Measurements from ENCODE around the gene CELF2.

The CELF2 gene

DNA sequence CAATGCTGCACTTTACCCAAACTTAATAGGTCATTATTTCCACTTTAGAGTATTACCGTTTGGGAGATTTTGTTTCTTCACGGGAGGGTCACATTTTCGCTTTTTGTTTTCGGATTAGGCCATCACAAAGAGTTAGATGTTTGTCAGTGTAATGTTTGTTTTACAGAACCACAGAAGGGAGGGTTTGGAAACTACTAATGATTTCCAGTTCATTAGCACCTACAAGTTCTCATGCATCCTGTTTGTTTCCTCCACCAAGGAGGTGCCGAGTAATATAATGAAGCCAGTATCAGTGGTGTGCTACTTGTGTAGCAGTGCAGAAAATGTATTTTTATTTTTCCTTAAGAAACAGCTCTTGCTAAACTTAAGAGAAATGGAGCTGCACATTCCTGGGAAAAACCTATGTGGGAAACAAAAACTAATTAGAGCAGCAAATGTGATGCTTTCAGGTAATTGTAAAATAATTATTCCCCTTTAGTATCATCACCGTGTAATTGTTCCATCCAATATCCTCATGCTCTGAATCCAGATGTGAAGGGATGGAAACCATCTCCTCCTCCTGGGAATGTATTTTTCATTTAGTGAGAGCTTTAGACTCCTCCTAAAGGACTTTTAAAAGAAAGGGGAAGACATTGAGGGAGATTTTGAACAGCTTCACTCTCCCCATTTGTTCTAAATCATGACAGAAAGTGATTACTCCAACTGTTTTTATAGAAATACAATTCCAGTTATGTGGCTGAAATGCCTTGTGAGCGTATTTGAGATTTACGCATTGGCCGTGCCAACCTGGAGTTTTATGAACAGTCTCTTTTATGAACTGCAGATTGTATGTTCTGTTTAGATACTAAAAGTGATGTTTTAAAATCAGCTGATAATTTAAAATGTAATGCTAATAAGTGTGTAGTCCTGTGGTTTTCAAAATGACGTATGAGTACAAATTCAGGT, 5.6 kb downstream of the CELF2 start:
- DNase-seq = no peak

DNA sequence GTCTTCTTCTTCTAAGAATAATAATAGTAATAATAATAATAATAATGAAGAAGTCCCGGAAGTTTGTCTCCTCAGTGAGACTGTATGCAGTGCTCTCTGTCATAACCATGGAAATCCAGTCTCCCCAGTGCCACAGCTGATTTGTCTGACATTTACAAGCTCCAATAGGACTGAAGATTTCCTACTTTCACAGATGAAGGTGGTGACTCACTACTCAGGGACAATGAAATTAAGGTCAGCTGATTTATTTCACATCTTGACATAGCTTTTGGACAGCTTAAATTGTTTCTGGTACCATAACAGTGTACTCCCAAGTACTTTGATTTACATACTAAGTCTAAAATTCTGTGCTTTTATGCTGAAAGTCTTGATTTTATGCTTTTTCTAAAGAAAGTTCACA, 6.9 kb downstream of the CELF2 start:
- no peak for DNase-seq

DNA sequence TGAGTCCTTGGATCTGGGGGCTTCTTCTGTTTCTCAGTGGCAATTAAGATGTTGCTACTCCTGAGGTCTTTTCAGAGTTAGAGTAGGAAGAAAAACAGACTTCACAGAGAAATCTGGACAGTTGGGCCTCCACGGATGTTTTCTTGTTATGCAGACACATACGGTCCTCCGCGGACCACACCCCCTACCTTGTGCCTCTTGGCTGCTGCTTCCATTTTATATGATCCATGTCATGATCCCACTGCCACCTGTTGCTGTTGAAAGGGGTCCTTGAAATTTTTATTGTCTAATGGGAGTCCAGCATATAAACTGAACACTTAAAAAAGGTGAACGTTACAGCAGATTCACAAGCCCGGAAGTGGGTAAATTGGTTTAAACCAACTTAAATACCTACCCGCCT, 8.3 kb downstream of the CELF2 start:
- no peak for DNase-seq

DNA sequence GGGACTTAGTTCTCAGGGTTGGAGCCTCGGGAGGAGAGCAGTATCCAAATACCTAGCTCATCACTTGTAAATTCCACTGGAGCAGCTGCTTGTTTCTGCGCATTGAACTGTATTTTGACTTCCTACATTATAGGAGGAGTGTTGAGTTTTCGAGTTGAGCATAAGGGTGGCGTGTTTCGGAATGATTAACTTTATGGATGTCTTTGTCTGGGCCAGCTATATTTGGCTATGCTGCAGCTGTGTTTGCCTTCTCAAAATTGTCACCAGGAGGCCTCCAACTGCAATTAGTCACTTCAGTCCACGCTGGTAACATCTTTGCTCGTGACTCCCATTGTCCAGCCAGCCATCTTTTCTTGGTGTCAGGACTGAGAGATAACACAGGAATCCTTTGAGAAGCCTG, 9.1 kb downstream of the CELF2 start:
- no peak for DNase-seq

DNA sequence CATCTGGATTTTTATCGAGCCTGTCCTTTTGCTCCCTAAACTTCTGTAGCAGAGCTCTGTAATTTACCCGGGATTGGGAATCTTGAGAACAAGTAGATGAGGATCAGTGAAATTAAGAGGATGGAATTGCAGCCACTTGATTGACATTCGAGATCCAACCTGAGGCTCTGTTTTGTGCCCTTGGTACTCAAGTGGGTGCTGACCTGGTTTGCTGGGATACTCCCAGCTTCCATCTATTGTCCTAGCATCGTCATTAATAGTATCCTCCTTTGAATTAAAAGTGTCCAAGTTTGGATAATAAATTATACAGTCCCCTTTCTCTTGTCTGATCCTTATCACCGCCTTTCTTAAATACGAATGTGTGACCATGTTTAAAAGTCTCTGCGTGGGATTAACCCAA, 17.1 kb downstream of the CELF2 start:
- DNase-seq = no peak

DNA sequence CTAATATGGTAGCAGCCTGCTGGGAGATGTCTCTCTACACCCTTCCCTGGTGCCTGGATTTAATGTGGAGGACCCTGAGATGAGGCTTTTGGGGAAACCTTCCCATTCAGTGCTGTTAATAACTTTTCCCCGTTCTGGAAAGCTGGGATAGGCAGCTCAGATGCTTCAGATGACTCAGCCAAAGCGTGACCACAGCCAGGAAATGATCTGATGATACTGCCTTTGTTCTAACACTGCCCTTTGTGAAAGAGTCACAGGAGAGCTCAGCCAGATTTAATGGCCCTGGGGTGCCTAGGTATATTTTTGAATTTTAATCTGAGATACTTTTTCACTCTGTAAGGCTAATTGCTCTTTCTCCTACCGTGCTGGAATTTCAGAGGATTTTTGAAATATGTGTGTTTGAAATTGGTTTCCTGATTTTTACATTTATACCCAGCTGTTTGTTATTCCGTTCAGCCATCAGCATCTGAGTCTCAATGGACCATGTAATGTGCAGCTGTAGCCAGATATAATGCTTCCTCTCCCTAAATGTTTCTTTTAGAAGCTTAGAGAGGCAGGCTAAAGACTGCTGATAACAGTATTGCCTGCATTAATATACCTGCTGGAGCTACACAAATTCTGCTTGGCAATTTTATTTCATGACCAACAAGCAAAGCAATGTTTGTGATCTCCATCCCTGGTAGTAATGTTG, 17.8 kb downstream of the CELF2 start:
- no peak for DNase-seq

DNA sequence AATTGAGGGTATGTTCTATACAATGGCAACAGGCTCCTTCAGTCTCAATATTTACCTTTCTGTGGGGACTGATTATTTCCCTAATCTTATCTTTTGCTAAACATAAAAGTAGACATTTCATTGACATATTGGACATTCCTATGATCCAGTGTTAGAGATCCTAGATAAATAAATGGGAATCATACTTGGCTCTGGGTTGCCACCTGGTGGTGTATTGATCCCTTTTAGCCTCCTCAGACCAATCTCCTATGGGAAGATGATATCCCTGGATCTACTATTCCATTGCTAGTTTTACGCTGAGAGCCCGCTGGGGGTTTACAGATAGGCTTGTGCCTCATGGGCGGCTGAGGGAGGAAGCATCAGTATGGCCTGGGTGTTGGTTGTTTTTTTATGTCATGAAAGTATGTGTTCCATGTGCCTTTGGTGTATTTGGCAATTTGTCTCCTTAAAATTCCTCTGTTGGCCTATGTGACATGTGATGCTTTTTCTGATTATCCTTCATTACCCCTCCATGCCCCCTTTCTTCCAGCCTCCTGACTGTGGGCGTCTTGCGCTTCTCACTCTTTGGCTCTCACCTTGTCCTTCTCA, 18.8 kb downstream of the CELF2 start:
- DNase-seq = no peak

DNA sequence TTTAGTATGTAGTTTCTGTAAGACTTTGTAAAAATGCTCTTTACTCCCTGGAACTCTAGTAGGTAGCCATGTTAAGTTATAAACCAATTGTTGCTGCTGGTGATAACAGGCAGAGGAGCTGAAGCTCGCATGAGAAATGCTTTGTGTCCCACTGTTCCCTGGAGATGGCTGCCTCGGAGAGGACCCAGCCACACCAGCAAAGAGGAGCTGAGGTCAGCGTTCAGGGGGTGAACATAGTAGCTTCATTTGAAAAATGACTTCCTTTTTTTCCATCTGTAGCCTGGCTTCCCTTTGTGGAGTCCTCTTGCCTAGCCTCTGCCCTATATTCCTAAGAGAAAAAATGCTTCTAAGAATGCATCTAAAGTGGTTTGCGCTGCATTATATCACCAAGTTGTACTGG, 20.3 kb downstream of the CELF2 start:
- DNase-seq = no peak

DNA sequence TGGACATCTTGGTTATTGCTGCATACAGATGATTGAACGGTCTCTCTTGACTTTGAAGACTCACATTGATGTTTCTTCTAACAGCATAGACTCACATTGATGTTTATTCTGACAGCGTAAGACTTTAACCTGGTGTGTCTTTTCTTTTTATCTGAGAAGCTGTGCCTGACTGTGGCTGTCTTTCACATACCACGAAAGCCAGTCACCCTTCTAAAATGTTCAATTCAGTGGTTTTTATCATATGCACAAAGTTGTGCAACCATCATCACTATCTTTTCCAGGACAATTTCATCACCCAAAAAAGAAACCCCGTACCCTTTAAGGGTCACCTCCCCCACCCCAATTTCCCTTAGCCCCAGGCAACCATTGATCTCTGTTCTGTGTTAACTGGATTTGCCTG, 24.7 kb downstream of the CELF2 start:
- no peak for DNase-seq

DNA sequence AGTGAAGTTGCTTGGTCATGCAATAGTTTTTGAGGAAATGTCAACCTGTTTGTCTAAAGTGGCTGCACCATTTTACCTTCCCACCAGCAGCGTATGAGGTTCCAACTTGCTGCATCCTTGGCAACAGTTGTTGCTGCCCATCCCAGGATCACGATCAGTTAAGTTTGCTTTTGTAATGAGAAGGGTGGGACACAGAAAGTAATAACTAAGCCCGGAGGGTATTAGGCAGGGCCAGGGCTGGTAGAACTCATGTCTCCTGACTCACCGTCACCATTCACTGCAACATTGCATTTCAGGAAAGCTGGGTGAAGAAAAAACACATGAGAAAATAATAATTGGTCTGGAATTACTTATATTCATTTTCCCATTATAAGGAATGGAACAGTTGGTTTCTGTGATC, 25.4 kb downstream of the CELF2 start:
- no peak for DNase-seq

DNA sequence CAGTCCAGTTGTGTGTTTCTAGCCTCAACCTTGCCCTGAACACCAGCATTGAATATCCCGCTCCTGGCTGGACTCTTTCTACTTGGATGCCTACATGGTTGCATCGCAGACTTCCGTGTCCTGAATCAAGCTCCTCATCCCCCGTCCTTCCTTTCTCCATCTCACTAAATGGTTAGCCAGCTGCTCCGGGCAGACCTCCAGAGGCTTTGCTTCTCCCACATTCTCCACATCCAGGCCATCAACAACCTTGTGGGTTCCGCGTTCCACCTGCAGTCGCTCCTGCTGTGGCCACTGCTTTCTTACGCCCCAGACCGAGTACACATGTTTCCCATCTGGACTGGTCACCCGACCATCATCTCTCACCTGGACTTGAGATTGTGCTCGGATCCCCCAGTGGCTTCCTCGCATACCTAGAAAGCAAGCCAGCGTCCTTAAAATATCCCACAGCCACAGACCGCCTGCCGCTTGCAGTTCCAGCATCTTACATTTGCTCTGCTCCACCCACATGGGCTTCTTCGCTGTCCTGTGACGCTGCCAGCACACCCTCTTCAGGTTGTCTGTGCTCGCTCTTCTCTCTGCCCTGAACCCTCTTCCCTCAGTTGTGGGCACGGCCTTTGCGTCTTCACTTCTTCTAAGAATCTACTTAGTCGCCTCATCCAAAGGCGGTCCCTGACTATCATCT, 25.9 kb downstream of the CELF2 start:
- DNase-seq = no peak

DNA sequence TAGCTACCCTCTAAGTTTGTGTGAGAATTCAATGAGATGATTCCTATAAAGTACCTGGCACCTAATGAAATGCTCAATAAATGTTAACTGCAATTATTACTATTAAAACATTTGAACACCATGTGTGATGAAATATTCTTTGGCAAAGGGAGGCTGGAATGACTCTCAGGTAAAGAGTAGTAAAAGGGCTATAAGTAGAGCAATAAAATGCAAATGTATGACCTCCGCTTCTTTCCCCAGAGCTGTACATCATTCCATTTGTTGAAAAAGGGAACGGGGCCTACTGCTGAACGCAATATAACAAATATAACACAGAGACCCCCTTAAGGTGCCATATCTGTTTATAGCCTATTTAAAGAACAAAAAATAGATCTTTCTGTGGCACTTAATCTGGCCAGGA, 27.8 kb downstream of the CELF2 start:
- DNase-seq = no peak

DNA sequence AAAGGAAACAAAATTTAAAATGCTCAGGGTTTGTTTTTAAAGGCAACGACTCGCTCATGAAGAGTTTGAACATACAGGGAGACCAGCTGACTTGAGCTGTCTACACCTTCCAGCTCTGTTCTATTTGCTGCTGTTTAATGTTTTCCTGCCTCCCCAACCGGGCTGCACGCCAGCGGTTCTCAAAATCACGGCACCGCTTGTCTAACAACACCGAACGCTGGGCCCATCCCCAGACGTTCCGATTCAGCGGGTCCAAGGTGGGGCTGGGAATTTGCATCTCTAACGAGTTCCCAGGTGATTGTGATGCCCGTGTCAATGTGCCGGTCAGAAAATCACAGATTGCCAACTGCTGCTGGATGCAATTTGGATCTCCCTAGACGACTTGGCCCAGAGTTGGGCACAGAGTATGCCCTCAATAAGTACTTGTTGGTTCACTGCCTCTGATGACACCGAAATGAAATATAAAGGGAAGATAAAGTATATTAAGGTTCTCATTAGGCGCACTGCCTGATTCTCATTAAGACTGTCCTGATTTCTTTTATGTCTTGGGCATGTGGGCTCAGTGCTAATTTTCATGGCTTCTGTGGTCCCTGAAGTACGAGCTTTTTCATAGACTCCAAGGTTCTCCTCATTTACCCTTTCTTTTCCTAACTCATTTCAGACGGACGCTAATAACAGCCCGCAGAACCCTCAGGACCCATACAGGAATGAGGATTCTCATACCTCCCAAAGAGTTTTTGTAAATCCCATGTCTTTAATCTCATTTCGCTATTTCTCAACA, 28.5 kb downstream of the CELF2 start:
- no peak for DNase-seq

DNA sequence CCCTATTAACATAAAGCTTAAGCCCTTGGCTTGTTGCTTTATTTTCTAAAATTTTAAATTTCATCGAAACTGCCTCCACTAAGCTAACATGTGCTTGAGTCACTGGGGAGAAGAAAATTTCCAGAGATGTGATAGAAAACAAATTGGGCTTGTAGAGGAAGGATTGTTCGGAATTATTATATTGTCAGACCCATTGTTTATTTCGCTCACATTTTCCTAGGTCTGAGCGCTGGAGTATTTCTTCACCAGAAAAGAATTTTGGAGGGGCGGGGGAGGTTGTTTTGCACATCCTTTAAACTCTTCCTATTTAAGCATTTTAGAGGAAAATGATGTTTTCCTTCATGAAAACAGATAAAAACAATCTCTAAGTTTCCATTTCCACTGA, 29.1 kb downstream of the CELF2 start:
- DNase-seq = no peak

DNA sequence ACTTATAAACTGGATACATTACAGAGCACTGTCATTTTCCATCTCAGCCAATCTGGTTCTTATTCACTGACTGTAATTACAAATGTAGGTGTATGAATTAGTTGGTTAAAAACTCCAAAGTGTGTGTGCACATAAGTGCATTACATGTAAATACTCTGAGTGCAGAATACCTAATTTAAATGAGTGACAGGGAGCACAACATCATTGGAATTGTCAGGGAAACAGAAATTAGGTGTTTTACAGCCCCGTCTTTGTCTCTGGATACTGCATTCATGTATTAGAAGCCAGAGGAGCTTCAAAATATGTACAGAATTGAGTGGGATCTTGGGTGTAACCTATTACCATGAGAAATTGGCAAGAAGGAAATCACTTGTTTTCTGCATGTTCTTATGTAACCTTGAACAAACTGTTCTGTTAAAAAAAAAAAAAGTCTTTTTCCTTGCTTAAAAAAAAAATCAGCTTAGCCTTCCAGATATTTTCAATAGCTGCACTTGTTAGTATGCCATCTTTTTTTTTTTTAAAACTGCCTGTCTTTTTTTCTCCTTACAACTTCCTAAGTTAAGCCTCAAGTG, 31.1 kb downstream of the CELF2 start:
- DNase-seq = no peak

DNA sequence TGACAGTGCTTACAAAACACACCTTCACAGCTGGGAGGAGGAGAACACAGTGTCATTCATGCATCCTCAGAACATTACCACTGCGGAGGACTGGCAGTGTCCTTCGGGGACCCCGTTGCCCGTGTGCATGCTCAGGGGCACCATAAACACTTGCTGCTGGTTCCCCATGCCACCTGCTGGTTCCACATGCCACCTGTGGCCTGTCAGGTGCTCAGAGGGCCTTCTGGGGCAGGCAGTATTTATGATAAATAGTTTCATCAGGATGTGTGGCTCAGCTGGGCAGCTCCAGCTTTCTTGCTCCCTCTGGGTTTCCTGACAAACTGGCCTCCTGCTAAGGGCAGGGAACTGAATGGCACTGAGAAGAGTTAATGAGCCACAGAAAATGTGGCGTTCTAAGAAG, 32.1 kb downstream of the CELF2 start:
- DNase-seq = no peak

DNA sequence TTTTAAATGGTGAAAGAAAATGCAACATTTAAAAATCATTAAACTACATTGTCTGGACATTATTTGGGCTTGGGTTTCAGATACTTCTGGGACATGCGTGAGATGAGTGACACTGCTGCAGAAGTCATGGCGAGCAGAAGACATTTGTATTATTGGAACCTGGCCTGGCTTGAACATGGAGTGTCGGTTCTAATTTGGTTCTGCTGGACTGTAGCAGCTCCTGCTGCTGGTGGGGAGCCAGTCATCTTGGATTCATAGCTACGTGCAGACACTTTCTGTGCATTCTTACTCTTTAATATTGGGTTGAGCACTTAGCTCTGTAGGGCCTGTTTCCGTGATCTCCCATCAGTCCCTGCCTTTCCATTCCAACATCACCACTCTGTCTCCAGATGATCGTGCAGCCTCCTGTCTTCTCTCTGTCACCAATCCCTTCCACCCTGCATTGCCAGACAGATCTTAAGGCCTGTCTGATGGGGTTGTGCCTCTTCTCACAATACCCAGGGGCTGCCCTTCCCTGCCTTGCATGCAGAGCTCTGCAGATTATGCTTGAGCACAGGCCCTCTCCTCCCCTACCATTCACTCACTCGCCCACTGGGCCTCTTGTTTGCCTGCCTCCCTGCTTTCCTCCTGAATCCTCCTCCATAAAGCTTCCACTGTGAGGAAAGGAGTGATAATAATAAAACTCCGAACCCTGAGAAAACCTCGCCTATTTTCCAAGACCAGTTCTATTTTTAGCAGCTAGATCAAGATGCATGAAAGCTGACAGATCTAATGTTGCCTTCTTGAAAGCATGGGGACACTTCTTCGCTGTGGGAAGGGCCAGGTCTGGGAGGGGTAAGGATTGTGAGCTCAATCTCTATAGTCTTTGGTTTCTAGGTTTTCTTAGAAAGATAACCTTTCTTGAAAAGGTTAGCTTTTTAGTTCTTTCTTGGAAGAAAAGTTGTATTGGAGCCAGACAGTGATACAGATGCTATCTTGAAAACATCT, 32.9 kb downstream of the CELF2 start:
- no peak for DNase-seq

DNA sequence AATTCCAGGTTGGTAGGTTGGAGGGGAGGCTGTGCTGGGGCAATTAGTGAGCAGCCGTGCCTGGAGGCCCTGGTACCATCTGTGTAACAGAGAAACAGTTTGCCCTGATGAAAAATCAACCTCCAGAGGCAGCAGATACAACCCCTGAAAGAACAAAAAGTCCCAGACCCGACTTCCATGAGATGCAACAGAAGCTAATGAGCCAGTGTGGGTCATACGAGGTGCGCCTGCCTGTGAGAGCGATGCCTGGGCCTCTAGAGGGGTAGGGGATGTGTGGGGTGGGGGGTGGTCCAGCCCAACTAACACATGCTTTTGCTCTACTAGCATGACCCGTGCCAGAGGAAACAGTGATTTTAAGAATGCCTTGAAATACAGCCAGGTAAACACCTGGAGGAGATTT, 39.3 kb downstream of the CELF2 start:
- DNase-seq = no peak

DNA sequence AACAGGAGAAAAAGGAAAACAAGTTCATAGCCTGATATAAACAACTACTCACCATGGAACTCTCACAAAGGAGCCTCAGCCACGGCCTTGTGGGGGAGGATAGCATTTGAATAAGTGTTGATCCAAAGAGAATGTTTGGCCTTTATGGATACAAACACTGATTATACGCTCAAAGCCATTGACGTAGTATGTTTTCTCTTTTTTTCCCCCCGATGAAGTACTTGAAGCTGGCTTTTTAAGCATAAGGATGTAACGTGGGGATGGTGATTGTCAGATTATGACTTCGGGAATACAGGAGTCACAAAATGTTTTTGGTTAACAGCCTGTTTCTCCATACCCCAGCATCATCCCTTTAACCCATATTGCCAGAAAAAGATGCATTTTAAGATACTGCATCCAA, 39.8 kb downstream of the CELF2 start:
- DNase-seq = no peak

DNA sequence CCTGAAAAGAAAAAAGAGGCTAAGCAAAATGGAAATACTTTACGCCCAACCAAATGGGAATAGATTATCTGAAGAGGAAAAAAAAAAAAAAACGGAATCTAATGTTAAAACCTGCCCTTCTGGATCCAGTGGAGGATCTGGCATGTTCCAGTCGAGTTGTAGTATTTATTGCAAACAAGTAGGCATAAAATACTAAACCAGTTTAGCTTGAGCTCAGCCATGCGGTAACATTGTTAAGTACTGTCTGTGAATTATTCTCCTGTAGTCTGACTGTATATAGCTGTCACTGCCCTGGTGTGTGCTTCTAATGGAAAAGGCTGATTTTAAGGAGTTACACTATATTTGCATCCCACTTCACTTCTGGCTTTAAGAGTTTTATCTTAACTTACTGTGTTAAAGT, 40.3 kb downstream of the CELF2 start:
- DNase-seq = peak; percentile 19

DNA sequence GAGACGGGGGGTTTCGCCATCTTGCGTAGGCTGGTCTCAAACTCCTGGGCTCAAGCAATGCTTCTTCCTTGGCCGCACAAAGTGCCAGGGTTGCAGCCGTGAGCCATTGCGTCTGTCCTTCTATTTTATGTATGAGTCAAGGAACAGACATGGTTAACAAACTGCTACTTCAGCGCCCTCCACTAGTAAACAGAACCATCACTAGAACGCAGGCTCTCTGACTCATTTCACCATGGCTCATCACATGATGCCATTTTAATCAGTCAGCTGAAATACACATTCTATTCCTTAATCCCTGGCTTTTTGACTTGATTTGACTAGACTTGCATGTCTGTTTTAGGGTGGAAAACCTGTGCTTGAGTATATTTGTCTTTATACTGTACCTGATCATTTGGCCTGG, 41.3 kb downstream of the CELF2 start:
- DNase-seq = no peak
